ENCODE data around the gene SBF1. TPM values are rescaled to one million over a fixed set of nuclear protein-coding genes. Genes with fewer than 3 reads are reported as not detected.

Gene SBF1
- total and polyA plus RNA-seq, 2 of the 13 experiments (the other 11 are each of a cell fraction or from before 2014, with no cell fraction given): 31.7 to 40.9 TPM

DNA sequence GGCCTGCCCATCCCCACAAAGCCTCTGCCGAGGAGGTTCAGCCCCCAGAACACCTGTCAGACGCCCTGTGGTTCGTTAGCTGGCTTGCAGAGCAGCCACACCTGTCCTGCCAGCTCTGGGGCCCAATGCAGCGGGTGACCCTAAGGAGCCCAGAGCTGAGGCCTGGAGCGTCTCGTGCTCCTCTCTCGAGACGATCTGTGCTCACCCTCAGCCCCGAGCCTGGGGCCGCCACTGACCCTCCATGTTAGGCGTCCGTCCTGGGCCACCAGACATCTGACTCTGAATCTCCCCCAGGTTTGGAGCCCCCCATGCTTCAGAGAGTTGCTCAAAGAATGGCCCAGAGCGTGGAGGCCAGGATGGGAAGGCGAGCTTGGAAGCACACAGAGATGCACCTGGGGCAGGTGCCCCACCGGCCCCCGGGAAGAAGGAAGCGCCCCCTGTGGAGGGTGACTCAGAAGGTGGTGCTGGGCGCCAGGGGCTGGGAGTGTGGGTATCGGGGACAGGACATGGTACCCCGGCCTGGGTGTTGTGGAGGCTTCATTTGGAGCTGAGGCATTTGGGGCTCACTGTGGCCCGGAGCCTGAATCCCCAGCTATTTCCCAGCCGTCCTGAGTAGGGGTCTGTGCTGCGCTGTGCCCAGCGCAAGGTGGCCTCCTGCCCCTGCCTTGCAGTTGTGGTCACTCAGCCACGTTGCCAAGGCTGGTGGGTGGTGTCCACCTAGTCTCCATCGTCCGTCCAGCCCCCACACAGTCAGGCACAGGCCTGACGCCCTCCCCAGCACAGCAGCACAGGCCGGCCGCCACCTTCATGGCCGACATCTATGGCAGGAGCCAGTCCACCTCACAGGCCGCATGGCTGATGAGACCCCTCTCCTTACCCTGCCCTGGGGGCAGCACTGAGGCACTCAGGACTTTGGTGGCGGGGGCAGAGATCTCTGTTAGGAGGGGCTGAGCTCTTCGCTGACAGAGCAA is 36.2 kb downstream of the SBF1 start (continued):
- TF ChIP-seq ZNF12 (CRISPR knock-in tag; IDR thresholded peaks at IDR 0.05) (no peak), ZNF333 (CRISPR knock-in tag; IDR thresholded peaks at IDR 0.05; ENCODE audit: borderline replicate concordance) (no peak), JARID2 (CRISPR knock-in tag; IDR thresholded peaks at IDR 0.05; ENCODE audit: insufficient replicate concordance) (no peak), ZNF850 (CRISPR knock-in tag; conservative IDR thresholded peaks at IDR 0.05) (no peak)
- TF ChIP-seq, protein P1, sequence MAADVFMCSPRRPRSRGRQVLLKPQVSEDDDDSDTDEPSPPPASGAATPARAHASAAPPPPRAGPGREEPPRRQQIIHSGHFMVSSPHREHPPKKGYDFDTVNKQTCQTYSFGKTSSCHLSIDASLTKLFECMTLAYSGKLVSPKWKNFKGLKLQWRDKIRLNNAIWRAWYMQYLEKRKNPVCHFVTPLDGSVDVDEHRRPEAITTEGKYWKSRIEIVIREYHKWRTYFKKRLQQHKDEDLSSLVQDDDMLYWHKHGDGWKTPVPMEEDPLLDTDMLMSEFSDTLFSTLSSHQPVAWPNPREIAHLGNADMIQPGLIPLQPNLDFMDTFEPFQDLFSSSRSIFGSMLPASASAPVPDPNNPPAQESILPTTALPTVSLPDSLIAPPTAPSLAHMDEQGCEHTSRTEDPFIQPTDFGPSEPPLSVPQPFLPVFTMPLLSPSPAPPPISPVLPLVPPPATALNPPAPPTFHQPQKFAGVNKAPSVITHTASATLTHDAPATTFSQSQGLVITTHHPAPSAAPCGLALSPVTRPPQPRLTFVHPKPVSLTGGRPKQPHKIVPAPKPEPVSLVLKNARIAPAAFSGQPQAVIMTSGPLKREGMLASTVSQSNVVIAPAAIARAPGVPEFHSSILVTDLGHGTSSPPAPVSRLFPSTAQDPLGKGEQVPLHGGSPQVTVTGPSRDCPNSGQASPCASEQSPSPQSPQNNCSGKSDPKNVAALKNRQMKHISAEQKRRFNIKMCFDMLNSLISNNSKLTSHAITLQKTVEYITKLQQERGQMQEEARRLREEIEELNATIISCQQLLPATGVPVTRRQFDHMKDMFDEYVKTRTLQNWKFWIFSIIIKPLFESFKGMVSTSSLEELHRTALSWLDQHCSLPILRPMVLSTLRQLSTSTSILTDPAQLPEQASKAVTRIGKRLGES (CRISPR knock-in tag; IDR thresholded peaks at IDR 0.05; ENCODE audit: borderline replicate concordance): no peak
- TF ChIP-seq, protein P2, sequence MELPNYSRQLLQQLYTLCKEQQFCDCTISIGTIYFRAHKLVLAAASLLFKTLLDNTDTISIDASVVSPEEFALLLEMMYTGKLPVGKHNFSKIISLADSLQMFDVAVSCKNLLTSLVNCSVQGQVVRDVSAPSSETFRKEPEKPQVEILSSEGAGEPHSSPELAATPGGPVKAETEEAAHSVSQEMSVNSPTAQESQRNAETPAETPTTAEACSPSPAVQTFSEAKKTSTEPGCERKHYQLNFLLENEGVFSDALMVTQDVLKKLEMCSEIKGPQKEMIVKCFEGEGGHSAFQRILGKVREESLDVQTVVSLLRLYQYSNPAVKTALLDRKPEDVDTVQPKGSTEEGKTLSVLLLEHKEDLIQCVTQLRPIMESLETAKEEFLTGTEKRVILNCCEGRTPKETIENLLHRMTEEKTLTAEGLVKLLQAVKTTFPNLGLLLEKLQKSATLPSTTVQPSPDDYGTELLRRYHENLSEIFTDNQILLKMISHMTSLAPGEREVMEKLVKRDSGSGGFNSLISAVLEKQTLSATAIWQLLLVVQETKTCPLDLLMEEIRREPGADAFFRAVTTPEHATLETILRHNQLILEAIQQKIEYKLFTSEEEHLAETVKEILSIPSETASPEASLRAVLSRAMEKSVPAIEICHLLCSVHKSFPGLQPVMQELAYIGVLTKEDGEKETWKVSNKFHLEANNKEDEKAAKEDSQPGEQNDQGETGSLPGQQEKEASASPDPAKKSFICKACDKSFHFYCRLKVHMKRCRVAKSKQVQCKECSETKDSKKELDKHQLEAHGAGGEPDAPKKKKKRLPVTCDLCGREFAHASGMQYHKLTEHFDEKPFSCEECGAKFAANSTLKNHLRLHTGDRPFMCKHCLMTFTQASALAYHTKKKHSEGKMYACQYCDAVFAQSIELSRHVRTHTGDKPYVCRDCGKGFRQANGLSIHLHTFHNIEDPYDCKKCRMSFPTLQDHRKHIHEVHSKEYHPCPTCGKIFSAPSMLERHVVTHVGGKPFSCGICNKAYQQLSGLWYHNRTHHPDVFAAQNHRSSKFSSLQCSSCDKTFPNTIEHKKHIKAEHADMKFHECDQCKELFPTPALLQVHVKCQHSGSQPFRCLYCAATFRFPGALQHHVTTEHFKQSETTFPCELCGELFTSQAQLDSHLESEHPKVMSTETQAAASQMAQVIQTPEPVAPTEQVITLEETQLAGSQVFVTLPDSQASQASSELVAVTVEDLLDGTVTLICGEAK (IDR thresholded peaks at IDR 0.05): no peak
- TF ChIP-seq, protein P2 (CRISPR knock-in tag; IDR thresholded peaks at IDR 0.05): no peak

All from HepG2 (cell line).